Sigmoid colon (tissue), 7 donors: ENCODE measurements around the gene CYP24A1. TPM values are rescaled to one million over a fixed set of nuclear protein-coding genes. Genes with fewer than 3 reads are reported as not detected.

Source experiments
- DNase-seq: peaks from one replicate; pipeline ENCODE4 v3.0.0-alpha.2; 2019
- H3K27ac ChIP-seq, 4 donors: fragments of 200-600 bp; sonication (generic); one replicate each; pipeline ENCODE4 v1.5.1; 2016 to 2019; ENCODE audit warnings: mild to moderate bottlenecking in 1 of 4
- H3K27me3 ChIP-seq, 3 donors: fragments of 200-600 bp; sonication (generic); one replicate each; pipeline ENCODE4 v1.5.1; 2019; ENCODE audit warnings: mild to moderate bottlenecking in 1 of 3
- H3K36me3 ChIP-seq, 4 donors: fragments of 200-600 bp; sonication (generic); one replicate each; pipeline ENCODE4 v1.5.1; 2016 to 2019
- H3K4me1 ChIP-seq, 4 donors: fragments of 200-600 bp; sonication (generic); one replicate each; pipeline ENCODE4 v1.5.1; 2017 to 2019
- H3K4me3 ChIP-seq, 4 donors: fragments of 200-600 bp; sonication (generic); one replicate each; pipeline ENCODE4 v1.5.1; 2017 to 2019; ENCODE audit warnings: mild to moderate bottlenecking in 2 of 4, moderate library complexity in 1 of 4
- H3K9me3 ChIP-seq, 4 donors: fragments of 200-600 bp in 3 of 4; sonication (generic) in 3 of 4; one replicate each; pipeline versions ENCODE4 v1.5.1 to v1.6.1; 2013 to 2019
- EP300 ChIP-seq, 4 donors: sonication (generic); formaldehyde crosslinking; IDR thresholded peaks; one replicate each; pipeline ENCODE4 v1.6.1; 2017; ENCODE audit warnings: antibody characterized with exemption in 4 of 4
- POLR2A ChIP-seq, 2 donors: fragments of 450-650 bp; IDR thresholded peaks; one replicate each; pipeline ENCODE4 v1.6.1; 2016; ENCODE audit warnings: antibody characterized with exemption in 2 of 2, mild to moderate bottlenecking in 2 of 2, moderate library complexity in 2 of 2
- POLR2AphosphoS5 ChIP-seq, 4 donors: sonication (generic); formaldehyde crosslinking; IDR thresholded peaks; one replicate each; pipeline ENCODE4 v1.6.1; 2017; ENCODE audit warnings: antibody characterized with exemption in 4 of 4
- WGBS, 2 donors: extraction: QIAGEN DNeasy Blood & Tissue Kit; methylation state at CpG; one replicate each; pipeline ENCODE4 v1.1.7; 2013; 5-methylcytosine and 5-hydroxymethylcytosine counted together
- intact Hi-C: fragments of 100-400 bp; cut with DNase I; formaldehyde crosslinking; loops from one replicate; pipeline ENCODE4 v1.15.1; 2023
- polyA plus RNA-seq, 3 donors: library from polyadenylated mRNA; stranded (reverse); fragments of 200-250 nt; gene quantifications; one replicate each; pipeline ENCODE4 v1.2.3, GENCODE V29; 2013
- total RNA-seq, 4 donors: library from RNA; depleted of rRNA; stranded (reverse); fragments of >200 nt; gene quantifications; one replicate each; pipeline ENCODE4 v1.1.0, GENCODE V29; 2016
- TF ChIP-seq, protein P1 (sequence below), 4 experiments: fragments of 450-650 bp in 3 of 4; fragments of 200-600 bp in 1 of 4; IDR thresholded peaks; one replicate each; pipeline ENCODE4 v1.5.1; 2016 to 2019; ENCODE audit warnings: antibody characterized with exemption in 4 of 4, mild to moderate bottlenecking in 3 of 4, moderate library complexity in 2 of 4
- donor health status: healthy with polysubstance abuse.
- donor health status: Bipolar disorder and iron deficiency.
- donor health status: healthy.

Gene CYP24A1
- total and polyA plus RNA-seq, 7 donors: 0.26 to 1.8 TPM; not detected in 5

- no peak overlapping the region for H3K27ac ChIP-seq
- H3K4me1 ChIP-seq: no peaks in the 10 kb centered on the region
- H3K27me3 ChIP-seq: no peaks in the 10 kb centered on the region
- no peak for DNase-seq
- H3K9me3 ChIP-seq: no peaks in the 10 kb centered on the region
- intact Hi-C loops: no loop called here
- TF ChIP-seq EP300 (IDR thresholded peaks at IDR 0.05): no peak
- TF ChIP-seq, protein P1, sequence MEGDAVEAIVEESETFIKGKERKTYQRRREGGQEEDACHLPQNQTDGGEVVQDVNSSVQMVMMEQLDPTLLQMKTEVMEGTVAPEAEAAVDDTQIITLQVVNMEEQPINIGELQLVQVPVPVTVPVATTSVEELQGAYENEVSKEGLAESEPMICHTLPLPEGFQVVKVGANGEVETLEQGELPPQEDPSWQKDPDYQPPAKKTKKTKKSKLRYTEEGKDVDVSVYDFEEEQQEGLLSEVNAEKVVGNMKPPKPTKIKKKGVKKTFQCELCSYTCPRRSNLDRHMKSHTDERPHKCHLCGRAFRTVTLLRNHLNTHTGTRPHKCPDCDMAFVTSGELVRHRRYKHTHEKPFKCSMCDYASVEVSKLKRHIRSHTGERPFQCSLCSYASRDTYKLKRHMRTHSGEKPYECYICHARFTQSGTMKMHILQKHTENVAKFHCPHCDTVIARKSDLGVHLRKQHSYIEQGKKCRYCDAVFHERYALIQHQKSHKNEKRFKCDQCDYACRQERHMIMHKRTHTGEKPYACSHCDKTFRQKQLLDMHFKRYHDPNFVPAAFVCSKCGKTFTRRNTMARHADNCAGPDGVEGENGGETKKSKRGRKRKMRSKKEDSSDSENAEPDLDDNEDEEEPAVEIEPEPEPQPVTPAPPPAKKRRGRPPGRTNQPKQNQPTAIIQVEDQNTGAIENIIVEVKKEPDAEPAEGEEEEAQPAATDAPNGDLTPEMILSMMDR (IDR thresholded peaks at IDR 0.05): no peak
- TF ChIP-seq POLR2A (IDR thresholded peaks at IDR 0.05): no peak
- TF ChIP-seq POLR2AphosphoS5 (IDR thresholded peaks at IDR 0.05): no peak
- no peak overlapping the region for H3K4me3 ChIP-seq
- no peaks in the 10 kb centered on the region for H3K36me3 ChIP-seq
These were observed 65.5 kb downstream of the CYP24A1 start for GRCh38 chr20:54108326-54108642.

DNA sequence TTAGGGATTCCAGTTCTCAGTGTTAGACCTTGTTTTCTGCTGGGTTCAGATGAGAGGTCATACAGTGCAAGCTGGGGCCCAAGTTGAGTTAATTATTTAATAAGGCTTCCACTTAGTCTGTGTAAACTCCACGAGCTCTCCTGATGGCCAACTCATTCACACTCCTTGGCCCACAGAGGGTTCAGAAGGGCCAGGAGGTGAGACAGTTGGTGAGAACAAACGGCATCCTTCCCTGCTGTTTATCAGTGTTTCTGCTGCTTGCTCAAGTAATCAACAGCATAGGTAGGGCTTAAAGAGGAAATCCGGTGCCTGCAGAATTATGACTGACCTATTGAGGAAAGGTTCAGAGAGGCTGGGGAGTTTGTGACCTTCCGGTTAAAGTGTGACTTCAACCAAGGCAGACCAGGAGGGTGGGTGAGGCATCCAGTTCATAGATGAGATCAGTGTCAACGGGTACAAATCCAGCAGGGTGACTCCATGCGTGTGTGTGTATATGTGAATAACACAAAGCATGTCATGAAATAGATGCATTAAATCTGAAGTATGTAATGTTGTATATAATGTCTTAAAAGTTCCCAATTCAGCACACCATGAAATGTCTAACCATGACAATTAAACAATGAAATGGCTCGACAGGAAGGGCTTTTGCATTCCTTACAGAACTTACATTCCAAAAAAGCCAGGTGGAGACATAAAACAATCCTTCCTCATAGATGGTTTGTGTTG, 66.0 kb downstream of the CYP24A1 start:
- intact Hi-C loops: no loop called here
- 25 to 68% methylated on average over 7 of the region's 7 CpGs for WGBS, 2 donors
- TF ChIP-seq POLR2A (IDR thresholded peaks at IDR 0.05) (no peak), POLR2AphosphoS5 (IDR thresholded peaks at IDR 0.05) (no peak)
- TF ChIP-seq, protein P1 (IDR thresholded peaks at IDR 0.05): peak in 1 of 4 experiments; percentile 9

DNA sequence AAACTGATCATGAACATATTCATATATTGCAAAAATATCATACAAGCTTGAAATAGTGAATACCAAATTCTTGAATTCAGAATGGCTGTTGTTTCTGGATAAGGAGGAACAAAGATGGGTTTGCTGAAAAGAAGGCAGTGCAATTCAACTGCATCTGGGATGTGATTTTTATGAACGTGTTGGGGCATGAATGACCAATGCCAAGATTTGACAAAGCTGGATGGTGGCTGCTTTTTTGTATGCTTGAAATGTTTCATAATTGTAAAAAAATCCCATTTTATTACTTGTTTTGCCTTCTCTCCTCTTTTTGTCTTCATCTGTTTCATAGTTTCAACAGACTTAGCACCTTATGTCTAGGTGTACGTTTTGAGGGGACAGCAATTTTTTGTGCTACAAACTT, 66.6 kb downstream of the CYP24A1 start:
- no peaks in the 10 kb centered on the region for H3K9me3 ChIP-seq
- H3K27me3 ChIP-seq: no peaks in the 10 kb centered on the region
- no peak for DNase-seq
- no peak overlapping the region for H3K4me3 ChIP-seq
- no peaks in the 10 kb centered on the region for H3K4me1 ChIP-seq
- no peaks in the 10 kb centered on the region for H3K36me3 ChIP-seq
- WGBS, 2 donors: 73 to 84% methylated on average over 2 of the region's 2 CpGs
- H3K27ac ChIP-seq: no peak overlapping the region
- intact Hi-C loops: no loop called here
- no peak for TF ChIP-seq EP300 (IDR thresholded peaks at IDR 0.05)
- no peak for TF ChIP-seq POLR2A (IDR thresholded peaks at IDR 0.05)
- TF ChIP-seq POLR2AphosphoS5 (IDR thresholded peaks at IDR 0.05): no peak
- TF ChIP-seq, protein P1 (IDR thresholded peaks at IDR 0.05): no peak

More for the DNA sequence above, 66.0 kb downstream of the CYP24A1 start:
- no peak for DNase-seq
- no peak overlapping the region for H3K4me3 ChIP-seq
- no peaks in the 10 kb centered on the region for H3K36me3 ChIP-seq
- H3K9me3 ChIP-seq: no peaks in the 10 kb centered on the region
- no peaks in the 10 kb centered on the region for H3K4me1 ChIP-seq
- no peak overlapping the region for H3K27ac ChIP-seq
- no peaks in the 10 kb centered on the region for H3K27me3 ChIP-seq

DNA sequence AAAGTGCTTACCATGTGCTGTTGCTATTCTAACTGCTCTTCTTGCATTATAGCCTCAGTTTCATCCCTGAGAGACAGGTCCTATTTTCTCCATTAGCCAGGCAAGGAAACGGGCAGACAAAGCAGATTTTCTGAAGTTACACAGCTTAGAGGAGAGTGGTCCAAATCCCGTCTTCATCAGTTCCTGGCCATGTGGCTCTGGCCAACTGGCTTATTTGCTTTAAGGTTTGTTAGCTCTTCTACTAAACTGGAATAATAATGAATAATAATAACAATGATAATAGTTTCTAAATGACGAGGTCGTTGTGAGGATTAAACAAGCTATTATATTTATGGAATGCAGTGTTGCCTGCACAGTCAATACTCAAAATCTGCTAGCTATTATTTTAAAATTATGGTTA, 67.6 kb downstream of the CYP24A1 start:
- DNase-seq: no peak
- no peak for TF ChIP-seq POLR2A (IDR thresholded peaks at IDR 0.05)
- TF ChIP-seq EP300 (IDR thresholded peaks at IDR 0.05): no peak
- TF ChIP-seq, protein P1 (IDR thresholded peaks at IDR 0.05): no peak
- no peak for TF ChIP-seq POLR2AphosphoS5 (IDR thresholded peaks at IDR 0.05)
- intact Hi-C loops: no loop called here
- H3K36me3 ChIP-seq: no peaks in the 10 kb centered on the region
- no peaks in the 10 kb centered on the region for H3K9me3 ChIP-seq
- 75 to 76% methylated on average over 4 of the region's 4 CpGs for WGBS, 2 donors
- no peak overlapping the region for H3K4me3 ChIP-seq
- no peaks in the 10 kb centered on the region for H3K4me1 ChIP-seq
- no peaks in the 10 kb centered on the region for H3K27me3 ChIP-seq
- H3K27ac ChIP-seq: no peak overlapping the region

- H3K27ac ChIP-seq: no peak overlapping the region
- no peaks in the 10 kb centered on the region for H3K27me3 ChIP-seq
- DNase-seq: no peak
- H3K9me3 ChIP-seq: no peaks in the 10 kb centered on the region
- TF ChIP-seq POLR2A (IDR thresholded peaks at IDR 0.05) (no peak), EP300 (IDR thresholded peaks at IDR 0.05) (no peak), POLR2AphosphoS5 (IDR thresholded peaks at IDR 0.05) (no peak)
- TF ChIP-seq, protein P1 (IDR thresholded peaks at IDR 0.05): no peak
- no peak overlapping the region for H3K4me3 ChIP-seq
- no peaks in the 10 kb centered on the region for H3K4me1 ChIP-seq
- intact Hi-C loops: no loop called here
- H3K36me3 ChIP-seq: no peaks in the 10 kb centered on the region
- 77 to 82% methylated on average over 4 of the region's 4 CpGs for WGBS, 2 donors
These were observed 68.1 kb downstream of the CYP24A1 start for GRCh38 chr20:54105653-54106052.
